Measurements from ENCODE around the gene ZBTB17.

DNA sequence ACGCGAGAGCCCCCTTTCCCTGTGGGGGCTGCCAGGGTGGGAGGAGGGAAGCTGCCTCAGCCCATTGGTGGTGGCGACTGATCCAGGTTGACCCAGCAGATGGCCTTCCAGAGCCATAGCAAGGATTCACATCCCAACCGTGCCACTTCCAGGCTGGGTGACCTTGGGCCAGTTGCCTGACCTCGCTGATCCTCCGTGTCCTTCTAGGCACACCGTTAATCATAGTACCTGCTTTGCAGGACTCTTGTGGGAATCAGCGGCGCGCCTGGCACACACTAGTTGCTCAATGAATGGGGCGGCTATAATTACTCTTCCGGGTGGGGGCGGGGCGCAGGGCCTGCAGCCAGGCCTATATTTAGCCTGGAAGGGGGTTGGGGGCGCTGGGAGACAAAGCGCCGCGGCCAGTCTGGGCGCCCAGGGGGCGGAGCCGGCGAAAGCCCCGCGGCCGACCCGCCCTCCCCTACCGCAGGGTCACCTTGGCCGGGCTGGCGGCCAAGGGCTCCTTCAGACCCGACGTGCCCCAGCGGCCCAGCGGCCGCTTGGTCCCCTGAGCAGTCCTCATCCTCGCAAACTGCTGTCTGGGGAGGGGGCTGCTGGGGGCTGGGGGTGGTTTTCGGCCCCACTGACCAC, 36.8 kb upstream of the ZBTB17 start:
- no peak for TF ChIP-seq EZH2 (IDR thresholded peaks at IDR 0.05; ENCODE audit: borderline replicate concordance, low read depth, low read length, severe bottlenecking)
- TF ChIP-seq, protein P1, sequence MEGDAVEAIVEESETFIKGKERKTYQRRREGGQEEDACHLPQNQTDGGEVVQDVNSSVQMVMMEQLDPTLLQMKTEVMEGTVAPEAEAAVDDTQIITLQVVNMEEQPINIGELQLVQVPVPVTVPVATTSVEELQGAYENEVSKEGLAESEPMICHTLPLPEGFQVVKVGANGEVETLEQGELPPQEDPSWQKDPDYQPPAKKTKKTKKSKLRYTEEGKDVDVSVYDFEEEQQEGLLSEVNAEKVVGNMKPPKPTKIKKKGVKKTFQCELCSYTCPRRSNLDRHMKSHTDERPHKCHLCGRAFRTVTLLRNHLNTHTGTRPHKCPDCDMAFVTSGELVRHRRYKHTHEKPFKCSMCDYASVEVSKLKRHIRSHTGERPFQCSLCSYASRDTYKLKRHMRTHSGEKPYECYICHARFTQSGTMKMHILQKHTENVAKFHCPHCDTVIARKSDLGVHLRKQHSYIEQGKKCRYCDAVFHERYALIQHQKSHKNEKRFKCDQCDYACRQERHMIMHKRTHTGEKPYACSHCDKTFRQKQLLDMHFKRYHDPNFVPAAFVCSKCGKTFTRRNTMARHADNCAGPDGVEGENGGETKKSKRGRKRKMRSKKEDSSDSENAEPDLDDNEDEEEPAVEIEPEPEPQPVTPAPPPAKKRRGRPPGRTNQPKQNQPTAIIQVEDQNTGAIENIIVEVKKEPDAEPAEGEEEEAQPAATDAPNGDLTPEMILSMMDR (IDR thresholded peaks at IDR 0.05; ENCODE audit: borderline replicate concordance, extremely low read depth, low read length, poor library complexity, severe bottlenecking): no peak
